HG03139 (cell line): Measurements from ENCODE around the gene NPAS3.

Source experiments
- ATAC-seq: cut with Tn5 transposase; IDR thresholded peaks from one replicate; pipeline ENCODE4 v1.9.1; 2021; ENCODE audit not compliant: unreplicated experiment

Gene NPAS3

DNA sequence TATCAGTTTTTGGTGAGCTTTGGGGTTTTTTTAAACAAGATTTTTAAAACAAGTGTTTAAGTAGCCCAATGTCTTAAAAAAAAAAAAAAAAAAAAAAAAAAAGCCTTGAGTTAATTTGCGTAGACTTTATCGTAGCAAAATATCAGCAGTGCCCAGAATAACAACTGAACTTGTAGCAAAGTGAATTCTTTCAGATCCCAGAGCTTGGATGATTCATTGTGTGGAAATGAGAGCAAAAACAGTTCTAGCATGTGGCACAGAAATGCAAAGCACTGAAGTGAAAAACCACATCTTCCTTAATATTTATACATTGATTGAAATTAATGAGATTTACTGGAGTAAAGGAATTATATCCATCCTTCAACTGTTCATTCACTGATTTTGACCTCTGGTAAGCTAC lies 754.1 kb downstream of the NPAS3 start:
- ATAC-seq, result no peak

DNA sequence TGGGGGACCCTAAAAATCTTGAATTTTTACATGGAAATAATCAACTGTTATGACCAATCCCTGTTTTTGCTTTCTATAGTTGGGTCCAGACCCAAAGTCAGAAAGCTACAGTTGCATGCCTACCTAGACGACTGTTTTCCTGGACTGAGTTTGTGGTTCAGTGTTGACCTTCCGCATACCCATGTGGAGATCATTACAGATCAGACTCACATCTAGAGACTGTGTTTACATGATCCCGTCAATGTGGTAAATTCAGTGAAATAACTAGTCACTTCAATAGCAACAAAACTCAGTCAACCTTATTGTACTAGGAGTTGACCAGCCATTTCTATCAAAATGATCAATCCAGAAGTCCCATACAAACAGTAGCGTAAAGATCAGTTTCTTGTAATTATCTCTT lies 754.6 kb downstream of the NPAS3 start:
- no peak for ATAC-seq

DNA sequence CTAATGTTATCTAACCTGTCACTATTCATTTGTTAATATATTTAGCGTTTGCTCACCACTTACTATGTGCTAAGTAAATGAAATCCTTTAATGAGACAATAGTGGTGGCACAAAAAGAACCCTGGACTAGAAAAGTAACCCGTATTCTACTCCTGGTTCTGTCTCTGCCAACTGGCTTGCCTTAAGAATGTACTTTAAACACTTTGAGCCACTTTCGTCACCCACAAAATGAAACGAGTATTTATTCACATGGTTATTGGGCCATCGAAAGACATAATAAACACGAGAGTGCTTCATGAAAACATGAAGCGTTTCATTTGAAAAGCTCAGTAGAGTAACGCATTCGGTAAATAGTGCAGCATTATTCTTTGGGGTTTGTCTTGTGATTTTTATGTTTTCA lies 757.5 kb downstream of the NPAS3 start:
- ATAC-seq, result no peak

DNA sequence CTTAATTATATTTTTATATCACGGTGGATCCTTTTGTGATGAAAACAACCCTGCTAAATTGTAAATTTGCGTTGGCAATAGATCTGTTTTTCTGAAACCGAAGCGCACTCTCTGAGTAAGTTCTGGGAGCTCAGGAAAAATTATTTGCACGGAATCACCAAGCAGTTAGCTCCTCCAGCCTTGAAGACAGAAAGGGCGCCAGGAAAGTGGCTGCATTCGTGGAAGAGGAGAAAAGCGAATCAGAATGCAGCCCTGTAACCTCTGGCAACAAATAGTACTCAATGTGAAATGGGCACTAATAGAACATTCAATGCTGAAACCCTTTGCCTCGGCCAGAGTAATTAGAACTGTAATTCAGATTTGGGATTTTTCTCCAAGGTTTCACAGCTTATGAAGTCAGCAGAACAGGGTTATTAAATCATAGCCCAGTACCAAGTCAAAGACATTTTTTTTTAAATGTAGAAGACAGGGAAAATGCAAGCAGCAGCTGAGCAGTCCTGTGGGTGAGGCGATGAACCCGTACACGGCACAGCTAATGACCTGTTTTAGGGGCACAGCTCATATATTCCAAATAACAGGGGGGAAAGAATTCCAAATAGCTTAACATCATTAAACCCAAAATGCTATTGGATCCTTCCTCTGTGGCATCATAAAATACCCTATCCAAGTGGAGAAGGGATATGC lies 760.8 kb downstream of the NPAS3 start:
- no peak for ATAC-seq

DNA sequence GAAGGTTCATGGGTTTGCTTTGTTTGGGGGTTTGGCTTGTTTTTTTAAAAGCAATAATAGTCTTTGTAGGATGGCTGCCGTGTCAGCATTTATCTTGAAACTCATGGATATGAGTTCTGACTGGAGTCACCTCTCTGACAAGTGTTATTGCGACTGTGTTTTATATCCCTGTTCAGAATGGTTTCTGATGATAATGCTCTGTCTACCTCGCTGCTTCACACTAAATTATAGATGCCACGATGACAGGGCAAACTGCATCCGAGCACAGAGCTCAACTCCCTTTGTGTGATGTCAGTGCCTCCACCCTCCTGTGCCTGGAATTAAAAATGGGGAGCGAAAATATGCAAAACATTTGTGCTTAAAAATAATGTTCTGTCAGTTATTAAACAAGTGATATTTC lies 761.4 kb downstream of the NPAS3 start:
- ATAC-seq, result no peak

DNA sequence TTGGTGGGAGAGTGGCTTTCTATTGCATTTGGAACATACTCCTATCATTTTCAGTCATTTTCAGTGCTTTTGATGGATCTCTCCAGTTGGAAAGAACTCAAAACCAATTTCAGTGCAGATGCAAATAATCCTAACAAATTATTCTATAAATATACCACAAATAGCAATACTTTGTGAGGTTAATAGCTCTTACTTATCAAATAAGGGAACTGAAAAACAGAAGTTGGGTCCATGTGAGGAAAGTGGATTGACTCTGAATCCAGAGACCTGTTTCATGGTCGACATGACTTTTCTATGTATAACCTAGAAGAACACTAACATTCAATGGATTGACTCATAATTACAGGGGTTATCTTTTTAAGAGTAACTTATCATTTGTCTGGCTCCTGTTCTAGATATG lies 763.6 kb downstream of the NPAS3 start:
- no peak for ATAC-seq

DNA sequence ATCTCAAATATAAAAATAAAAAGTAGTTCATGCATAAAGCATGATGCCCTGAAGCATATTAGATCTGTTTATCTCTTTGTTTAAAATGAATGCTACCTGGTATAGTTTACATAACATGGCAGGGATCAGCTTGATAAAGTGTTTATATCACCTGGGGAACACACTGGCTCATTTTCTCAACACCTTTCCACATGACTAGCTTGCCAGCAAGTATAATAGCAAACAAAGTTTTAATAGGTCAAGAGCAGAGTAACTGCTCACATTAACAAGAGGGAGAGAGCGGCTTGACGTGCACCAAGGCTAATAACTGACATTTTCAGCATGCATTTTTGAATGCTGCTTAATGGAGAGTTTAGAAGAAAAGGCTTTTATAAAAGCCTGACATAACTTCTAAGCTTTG lies 765.8 kb downstream of the NPAS3 start:
- no peak for ATAC-seq

DNA sequence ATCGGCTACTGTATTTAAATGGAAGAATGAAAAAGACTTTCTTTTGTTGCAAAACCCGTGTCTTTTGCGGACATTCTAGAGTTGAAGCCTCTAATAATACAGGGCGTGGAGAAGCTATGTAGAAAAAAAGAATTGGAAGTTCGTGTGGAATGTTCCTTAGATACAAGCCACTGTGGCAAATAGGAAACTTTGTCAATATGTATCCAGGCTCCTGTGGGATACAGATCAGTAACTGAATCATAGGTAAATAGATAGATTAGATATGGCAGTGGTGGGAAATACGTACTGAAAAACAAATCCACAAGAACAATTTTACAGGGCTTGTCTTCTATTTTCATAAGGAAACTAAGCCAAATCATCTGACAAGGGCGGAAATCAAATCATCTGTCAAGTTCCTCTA lies 766.8 kb downstream of the NPAS3 start:
- ATAC-seq, result no peak

DNA sequence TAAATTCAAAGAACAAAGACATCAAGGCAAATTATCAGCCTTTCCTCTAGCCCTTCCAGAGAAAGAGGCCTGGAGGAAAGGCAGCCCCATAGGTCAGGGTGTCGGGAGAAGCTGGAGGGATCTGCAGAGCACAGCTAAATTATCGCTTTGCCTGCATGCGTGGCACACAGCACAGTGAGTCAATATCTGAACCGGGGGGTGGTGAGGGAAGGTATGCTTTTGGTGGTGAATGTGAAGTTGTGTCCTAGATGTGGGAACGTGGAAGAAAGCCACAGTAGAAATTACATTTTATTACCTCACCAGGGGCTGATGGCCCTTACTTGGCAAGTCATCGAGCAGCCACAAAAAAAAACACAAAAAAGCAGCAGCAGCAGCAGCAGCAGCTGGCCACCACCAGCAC lies 769.0 kb downstream of the NPAS3 start:
- ATAC-seq, result no peak

DNA sequence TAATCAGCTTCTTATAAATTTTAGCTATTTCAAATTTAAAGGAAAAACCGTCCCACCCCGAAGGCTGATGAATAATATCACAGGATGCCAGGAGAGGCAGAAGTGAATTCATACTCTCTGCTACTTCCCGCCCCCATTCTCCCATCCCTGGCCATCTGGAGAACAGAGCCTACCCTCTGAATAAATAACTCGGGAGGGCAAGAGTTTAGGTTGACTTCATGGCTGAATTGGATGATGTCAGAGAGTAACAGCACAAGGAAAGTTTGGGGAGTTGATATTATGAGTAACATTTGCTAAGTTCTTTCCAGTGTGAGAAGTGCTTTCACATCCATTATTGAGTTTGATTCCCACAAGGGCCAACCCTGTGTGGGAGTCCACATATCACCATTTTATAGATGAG lies 770.6 kb downstream of the NPAS3 start:
- ATAC-seq, result no peak

DNA sequence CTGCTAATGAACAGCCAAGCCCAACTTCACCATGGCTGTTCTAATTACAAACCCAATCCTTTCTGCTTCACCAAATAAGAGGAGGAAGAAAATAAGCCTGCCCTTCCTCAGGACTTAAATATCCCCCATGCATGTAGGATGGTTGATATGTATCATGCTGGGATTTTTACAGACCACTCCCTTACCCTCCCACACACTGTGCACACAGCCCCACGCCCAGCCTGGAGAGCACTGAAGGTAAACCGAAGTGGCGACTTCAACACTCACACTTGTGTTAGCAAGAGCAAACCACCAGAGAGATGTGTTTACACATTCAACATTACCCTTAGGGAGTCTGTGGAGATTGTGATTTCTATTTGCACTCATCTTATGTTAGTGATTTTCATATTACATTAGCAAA lies 771.0 kb downstream of the NPAS3 start:
- no peak for ATAC-seq

DNA sequence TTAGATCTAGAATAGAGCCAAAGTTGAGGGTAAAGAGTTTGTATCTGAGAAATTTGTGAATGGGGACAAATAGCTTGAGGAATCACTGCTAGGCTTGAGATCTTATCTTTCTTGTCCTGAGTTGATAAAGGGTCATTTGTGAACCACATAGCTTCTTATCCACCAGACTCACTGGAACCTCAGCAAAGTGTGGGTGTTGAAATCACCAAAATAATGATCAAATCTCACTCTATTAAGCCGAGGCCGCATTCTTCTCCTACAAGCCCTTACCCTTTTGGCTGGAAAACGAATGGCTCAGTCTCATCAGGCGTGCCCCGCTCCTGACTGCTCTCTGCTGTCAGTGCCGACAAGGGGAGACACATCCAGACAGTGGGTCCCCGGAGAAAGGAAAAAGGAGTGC lies 771.6 kb downstream of the NPAS3 start:
- ATAC-seq, result no peak

DNA sequence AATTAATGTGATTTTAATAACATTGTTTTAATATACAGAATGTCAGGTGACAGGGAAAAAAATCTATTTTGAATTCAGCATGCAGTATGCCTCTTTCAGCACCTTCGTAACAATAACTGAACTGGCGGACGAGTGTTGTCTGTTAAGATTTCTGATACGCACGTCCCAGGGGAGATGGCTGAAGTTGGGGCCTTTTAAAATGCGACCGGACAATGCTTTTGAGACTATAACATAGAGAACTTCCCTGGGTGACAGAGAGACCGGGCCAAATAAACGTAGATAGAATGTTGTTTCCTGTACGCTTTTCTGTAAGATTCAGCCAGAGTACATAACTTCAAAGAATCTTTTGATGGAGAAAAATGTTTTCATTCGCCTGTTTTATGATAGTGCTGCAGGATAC lies 772.5 kb downstream of the NPAS3 start:
- no peak for ATAC-seq

DNA sequence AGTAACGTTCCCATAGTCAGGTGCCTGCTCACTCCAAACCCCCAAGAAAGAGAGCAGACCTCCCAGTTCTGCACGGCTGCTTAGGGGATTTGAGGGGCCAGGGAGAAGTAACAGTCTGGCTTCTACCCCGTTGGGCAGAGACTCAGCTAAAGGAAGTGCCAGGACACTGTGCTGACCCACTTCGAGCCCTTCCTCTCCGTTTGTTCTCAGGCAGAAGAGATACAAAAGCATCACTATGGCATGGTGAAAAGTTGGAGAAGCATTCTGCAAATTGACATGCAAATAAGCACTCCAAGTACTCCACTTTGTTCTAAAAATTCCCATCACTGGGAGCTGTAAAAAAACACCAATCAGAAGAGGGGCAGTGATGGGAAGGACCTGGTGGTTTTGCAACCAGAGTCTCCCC lies 773.1 kb downstream of the NPAS3 start:
- no peak for ATAC-seq

DNA sequence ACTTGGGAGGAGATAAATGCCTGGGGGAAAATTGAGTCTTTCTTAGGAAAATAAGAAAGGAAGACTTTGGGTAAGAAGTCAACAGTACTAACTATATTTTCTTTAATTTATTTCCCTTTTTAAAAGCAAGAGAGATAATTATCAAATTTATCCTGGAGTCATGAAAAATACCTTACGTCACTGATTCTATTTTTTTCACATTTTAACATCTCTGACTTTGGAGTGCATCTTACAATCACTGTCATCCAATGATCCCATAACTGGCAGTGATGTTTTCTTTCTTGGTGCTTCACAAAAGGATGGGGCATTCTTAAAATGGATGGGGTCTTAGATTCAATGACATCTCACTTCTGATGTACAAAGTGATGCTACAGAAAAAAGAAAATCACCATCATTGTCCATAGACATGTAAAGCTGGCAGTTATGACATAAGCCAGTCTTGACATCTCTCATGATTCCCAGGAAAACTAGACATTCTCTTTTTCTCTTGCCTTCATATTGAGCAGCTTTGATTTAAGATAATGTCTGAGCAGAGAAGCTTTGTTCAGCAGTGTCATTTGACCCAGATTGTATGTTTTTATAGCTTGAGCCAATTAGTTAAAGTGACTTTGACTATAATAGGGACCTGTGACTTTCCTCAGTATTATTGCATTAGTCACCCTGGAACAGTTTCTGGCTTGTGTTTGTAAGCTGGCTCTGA lies 776.0 kb downstream of the NPAS3 start:
- no peak for ATAC-seq

DNA sequence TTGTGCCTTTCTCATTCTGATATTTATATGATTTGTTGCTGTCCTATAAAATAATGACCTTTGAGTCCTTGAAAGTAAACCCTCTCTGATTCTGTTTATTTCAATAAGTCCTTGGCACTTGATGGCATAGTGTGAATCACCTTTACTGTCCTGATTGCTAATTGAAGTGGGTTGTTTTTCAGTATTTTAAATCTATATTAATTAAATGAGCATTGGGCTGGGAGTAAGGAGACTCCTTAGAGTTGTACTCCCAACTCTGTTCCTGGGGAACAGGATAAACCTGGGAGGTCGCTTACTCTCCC lies 776.5 kb downstream of the NPAS3 start:
- no peak for ATAC-seq

DNA sequence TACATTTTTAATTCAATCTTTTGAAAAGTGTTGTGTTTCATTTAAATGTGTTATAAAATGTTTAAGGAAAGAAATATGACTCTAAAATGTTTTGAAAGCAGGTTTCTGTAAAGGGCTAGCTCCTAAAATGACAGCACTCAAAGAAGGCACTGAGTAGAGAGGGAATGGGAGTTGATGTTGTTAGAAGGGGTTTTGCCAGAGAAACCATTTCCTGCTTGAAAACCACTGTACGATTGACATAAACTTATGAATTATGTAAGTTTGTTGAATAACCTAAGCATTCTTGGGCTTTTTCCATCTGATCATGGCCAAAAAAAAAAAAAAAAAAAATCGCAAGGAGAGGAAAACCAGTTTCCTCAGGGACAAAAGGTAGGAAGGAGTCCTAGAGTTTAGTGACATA lies 778.2 kb downstream of the NPAS3 start:
- no peak for ATAC-seq

DNA sequence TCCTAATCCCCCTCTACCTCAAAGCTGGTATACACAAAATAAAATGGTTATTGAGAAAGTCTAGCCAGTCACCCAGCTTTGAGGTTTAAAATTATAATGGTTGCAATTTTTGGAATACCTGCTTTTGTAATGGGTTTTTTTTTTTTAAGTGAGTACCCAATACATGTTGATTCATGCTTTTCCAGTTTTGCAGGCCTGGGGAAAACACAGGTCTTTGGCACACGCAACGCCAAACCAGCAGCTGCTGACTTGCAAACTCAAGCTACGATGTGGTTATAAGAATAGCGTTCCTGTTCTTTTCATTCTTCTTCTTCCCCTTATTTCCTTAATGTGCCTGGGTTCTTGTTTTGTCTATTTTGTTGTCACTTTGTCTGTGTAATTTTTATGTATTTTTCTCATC lies 779.2 kb downstream of the NPAS3 start:
- no peak for ATAC-seq

DNA sequence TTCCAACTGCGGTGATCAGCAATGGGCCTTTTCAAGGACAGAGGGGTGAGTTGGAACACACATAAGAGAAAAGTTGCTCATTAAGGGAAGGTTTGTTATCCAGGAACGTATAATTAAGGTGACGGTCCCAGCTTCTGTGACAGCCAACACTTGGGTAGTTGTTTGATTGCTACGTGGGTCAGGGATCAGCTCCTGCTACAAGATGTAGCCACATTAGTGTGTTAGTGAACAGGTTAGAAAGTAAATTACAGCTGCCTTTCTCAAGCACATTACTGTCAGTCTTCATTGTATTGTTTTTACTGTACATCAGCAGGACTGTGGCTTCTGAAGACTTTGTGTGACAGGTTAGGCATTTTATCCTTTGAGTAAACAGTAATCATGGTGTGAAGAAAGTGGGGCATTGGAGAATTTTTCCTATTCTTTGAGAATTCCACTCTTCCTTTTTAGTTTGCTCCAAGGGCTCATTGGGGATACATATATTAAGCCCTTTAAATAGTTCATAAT lies 781.7 kb downstream of the NPAS3 start:
- ATAC-seq, result no peak

DNA sequence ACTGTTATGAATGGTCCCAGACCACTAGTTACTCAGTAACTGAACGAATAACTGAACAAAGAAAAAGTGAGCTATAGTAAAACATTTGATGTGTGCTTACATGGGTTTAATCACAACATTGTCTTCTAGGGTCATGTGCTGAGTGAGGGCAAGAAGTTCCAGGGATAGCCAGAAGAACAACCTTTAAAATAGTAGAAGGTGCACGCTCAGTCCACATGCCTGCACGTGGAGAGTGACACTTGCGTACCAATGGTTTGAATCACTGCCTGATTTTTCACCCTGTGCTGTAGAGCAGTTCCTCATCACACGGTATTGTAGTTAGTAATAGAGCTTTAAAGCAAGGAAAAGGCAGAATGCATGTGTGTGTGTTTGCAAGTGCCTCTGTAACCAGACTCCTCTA lies 788.0 kb downstream of the NPAS3 start:
- no peak for ATAC-seq

DNA sequence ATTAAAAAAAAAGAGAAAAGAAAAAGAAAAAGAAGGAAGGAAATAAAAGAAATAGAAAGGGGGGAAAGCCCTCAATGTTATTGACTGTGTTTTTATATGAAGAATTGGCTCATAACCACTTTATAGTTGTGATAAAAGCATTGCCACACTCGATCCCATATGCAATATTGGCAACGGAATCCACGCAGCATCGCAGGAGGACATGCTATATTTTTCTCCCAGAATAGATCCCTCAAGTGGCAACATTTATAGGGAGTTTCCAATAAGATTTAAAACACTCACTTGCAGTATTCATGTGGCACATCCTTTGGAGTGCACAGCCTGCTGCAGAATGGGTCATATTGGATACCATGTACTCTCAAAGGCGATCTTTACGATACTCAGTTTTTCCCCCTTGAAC lies 788.9 kb downstream of the NPAS3 start:
- no peak for ATAC-seq

DNA sequence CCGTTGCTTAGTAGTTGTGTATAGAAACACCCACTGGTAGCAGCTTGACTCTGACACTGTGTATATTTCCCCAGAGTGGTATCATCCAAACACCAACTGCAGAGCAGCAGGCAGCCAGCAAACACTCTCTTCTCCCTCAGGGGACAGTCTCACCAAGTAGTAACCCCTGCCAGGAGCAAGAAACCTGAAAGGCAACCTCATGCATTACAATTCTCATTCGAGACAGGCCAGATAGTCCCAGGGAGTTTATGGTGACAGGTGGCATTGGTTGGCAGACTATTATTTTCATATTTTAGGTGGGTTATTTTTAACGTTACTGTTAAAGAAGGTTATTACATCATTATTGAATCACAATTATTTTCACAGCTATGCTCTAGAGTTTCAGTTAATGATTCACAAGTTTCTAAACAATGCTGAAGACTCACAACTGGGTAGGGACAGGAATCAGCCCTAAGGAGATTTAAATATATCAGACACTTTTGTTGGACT lies 789.4 kb downstream of the NPAS3 start:
- ATAC-seq, result no peak

DNA sequence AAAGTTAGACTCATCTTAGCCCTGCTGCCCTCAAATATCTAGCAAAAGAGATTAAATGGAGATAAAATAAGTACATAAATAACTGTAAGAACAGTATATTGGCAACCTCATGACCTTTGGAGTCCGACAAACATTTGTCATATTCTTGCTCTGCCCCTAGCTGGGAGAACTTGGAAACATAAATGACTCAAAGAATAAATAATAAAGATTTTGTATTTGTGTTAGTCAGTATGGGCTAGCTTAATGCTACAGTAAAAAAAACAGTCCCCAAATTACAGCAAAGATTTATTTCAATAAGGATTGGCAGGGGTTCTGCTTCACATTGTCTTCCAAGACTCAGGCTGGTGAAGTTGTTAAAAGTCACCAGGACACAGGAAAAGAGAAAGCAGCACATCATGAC lies 791.5 kb downstream of the NPAS3 start:
- no peak for ATAC-seq
